ENCODE data around the gene MAGI2.

Gene MAGI2

DNA sequence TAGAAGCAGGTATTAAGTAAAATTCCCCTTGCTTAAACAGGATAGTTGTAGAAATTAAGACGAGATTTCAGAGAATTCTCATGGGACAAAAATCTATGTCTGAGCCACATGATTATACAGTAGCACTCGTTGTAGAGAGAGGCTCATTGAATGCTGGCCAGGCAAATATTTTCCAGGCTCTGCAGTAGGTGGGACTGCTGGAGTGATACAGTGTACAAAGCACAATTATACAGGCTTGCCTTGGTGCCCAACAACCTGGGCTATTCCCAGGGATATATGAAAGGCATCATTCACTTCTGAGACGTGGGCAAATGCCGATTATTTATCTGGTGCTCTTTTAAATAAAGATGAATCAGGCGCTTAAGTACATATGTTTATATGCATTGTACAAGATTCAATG, 1274.3 kb downstream of the MAGI2 start:
- DNase-seq (ENCODE audit: low read depth) = no peak

DNA sequence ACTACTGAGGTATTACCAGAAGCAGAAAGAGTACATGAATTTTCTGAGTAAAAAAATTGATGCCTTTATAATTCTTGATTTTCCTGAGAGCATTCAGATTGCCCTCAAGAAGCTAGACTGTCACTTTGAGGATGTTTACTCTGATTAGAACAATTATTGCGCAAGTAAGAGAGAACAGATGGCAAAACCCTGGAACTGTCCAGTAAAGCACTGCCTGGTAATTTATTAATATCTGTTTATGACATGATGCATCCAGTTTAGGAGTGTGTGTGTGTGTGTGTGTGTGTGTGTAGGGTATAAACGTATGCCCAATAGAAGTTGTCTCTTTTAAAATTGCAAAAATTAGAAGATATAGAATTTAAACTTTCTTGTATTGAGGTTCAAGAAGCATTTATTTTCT, 1275.1 kb downstream of the MAGI2 start:
- peak; percentile 36 for DNase-seq (ENCODE audit: low read depth)

DNA sequence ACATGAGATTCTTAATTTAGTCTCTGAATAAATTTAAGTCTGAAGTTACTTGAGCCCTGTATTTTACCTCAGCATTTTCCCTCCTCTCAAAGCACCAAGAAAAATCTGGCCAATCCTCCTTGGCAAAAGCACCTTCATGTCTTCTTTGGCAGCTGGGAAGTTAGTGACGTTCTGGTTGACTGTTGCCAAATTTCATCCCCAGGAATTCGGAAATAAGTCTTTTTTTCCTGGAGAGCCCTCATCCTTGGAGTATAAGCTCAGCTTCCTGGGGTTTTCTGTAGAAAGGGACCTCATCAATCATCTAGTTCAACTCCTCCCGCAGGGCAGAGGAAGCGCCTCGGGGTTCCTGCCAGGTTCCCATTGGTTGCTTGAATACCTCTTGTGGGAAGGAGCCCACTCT, 1277.3 kb downstream of the MAGI2 start:
- DNase-seq (ENCODE audit: low read depth) = no peak

DNA sequence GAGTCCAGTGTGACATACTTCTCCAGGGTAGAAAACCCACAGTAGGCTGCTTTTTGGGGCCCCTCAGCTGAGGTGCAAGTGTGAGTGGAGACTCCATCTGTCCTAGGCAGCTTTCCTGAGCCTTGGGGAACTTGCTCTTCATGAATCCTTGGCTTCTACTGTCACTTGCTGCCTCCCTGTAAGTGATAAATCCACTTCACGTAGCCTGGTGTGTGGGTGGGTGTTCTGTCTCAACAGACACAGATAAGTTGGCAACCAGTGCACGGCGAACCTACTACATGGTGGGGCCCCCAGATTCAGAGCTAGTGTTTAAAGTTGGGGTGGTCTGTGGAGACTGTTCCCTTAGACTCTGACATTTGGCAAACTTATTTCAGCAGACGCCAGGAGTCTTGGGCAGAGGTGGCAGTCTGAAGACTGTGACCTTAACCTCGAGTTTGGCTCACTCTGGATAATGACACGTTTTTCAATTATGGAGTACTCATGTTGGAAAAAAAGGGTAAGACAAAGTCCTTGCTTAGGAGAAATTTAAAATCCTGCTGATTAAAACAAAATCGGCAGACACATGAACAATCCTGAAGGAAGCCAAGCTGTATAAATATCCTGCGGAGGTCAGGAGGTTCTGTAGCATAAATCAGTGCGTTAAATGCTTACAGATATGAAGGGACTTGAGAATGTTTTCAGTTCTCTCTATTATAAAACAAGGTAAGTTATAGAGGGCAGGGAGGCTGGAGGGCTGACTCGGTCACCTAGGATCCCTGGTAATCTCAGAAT, 1278.0 kb downstream of the MAGI2 start:
- DNase-seq (ENCODE audit: low read depth) = no peak

- DNase-seq (ENCODE audit: low read depth) = no peak
Observed at GRCh38 chr7:78173666-78174065, 1279.8 kb downstream of the MAGI2 start.

GRCh38 chr7:78172933-78173591, 1280.4 kb downstream of the MAGI2 start:
- no peak for DNase-seq (ENCODE audit: low read depth)

- DNase-seq (ENCODE audit: low read depth) = no peak
Observed at GRCh38 chr7:78172267-78172757, 1281.2 kb downstream of the MAGI2 start.

DNA sequence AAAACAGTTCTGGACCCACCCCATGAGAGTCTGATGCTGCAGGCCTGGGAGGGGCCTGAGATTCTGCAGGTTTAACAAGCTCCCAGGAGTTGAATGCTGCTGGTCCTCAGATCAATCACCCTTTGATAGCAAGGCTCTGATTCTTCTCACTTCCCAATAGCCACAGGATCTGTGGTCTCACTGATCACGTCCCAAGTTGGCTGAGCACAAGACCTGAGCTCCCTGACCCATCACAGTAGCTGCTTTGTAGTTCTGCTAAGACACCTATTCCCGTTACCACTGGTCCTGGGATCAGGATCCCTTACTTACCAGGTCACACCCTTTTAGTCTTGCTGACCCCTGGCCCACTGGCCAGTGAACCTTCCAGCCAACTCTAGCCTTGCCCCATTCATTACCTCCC, 1282.1 kb downstream of the MAGI2 start:
- DNase-seq (ENCODE audit: low read depth) = no peak

DNA sequence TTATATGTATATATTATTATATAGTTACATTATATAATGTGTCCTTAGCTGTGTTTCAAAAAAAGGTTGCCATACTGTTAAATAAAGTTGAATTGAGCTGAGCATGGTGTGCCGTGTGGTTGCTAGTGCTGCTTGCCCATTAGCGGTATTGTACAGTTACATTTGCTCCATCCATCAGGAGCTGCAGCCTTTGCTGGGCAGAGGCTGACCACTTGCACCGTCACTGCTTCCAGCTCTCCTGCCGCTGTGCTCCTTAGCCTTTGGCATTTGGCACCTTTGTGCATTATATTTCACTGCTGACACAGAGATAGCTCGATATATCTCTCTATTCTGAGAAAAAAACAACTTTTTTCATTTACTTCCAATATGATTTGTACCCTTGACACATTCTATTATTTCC, 1282.7 kb downstream of the MAGI2 start:
- DNase-seq (ENCODE audit: low read depth) = no peak

DNA sequence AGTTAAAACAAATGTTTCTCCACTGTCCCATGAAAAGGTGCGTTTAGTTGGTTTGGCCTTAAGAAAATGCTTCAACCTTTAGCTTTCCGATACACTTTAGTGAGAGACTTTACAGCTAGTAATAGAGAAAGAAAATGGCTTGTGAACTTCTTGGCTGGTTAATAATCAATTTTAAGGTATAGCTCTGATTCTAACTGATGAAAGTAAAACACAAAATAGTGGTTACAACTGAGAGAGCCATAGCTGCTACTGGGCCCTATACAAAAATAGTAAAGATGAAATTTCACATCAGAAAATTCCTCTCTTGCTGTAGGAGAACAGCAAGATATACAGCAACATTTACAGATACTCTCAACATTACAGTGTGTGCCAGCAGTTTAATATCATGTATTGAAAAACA, 1283.5 kb downstream of the MAGI2 start:
- no peak for DNase-seq (ENCODE audit: low read depth)

DNA sequence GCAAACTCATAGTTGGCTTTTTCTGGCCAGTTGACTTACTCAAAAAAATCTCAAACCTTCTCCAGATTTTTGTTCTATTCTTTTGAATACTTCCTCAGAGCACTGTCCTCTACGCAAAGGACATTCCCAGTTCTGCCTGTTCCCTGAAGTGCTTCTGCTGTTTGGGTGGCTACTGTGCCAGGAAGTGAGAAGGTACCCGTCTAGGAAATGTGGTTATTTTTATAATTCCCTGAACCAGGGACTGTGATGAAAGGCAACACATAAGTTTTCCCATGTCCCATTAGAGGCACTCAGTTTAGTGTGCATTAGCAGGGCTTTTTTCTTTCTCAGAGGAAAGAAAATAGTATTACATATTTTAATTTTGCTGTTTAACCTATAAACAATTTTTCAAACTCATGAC, 1284.6 kb downstream of the MAGI2 start:
- DNase-seq (ENCODE audit: low read depth) = no peak

GRCh38 chr7:78167860-78168259, 1285.6 kb downstream of the MAGI2 start:
- no peak for DNase-seq (ENCODE audit: low read depth)

GRCh38 chr7:78165854-78166253, 1287.6 kb downstream of the MAGI2 start:
- DNase-seq (ENCODE audit: low read depth) = no peak

GRCh38 chr7:78165454-78165853, 1288.0 kb downstream of the MAGI2 start:
- DNase-seq (ENCODE audit: low read depth) = no peak

- no peak for DNase-seq (ENCODE audit: low read depth)
Observed at GRCh38 chr7:78164459-78164858, 1289.0 kb downstream of the MAGI2 start.

- no peak for DNase-seq (ENCODE audit: low read depth)
Observed at GRCh38 chr7:78161781-78162180, 1291.7 kb downstream of the MAGI2 start.

DNA sequence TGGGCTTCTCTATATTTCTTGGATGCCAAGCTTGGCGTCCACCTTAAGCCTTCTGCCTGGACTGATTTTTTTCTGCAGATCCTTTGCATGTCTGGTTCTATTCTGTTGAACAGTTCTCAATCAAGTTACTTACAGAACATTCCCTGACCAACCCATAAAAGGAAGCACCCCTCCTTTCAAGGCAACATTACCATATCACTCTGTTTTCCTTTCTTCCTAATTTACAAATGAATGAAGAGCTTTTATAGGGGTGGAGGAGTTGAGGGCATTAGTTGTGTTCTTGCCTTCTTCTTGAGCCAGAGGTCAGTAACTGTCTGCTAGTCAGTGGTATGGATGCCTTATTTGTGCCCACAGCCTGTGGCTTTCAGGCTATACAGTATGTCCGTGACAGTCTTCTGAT, 1293.9 kb downstream of the MAGI2 start:
- no peak for DNase-seq (ENCODE audit: low read depth)

GRCh38 chr7:78153285-78153684, 1300.2 kb downstream of the MAGI2 start:
- no peak for DNase-seq (ENCODE audit: low read depth)

- peak; percentile 67 for DNase-seq (ENCODE audit: low read depth)
Observed at GRCh38 chr7:78151229-78151628, 1302.2 kb downstream of the MAGI2 start.

GRCh38 chr7:78149787-78150186, 1303.7 kb downstream of the MAGI2 start:
- peak; percentile 70 for DNase-seq (ENCODE audit: low read depth)

GRCh38 chr7:78148166-78148894, 1305.1 kb downstream of the MAGI2 start:
- DNase-seq (ENCODE audit: low read depth) = no peak

- no peak for DNase-seq (ENCODE audit: low read depth)
Observed at GRCh38 chr7:78146546-78146945, 1306.9 kb downstream of the MAGI2 start.

DNA sequence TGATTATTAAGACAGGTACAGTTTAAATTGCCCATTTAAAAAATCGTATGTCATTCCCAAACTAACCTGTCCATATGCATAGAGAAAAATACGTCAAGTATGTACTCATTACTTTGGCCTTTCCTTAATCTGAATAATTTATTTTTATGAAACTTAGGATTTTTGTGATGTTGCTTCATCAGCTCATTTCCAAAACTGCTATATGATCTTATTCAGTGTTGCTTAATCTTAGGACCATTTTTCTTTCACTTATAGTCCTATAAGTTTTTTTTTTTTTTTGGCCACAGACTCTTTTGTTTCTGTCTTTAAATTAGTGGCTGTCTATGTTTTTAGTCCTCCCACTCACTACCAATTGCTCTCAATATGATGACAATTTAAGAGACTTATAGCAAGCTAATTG, 1309.8 kb downstream of the MAGI2 start:
- DNase-seq (ENCODE audit: low read depth) = no peak
